Lower leg skin (tissue), 4 donors: ENCODE results near the gene CSMD2. TPM values are rescaled to one million over a fixed set of nuclear protein-coding genes. Genes with fewer than 3 reads are reported as not detected.

ENCODE experiments used
- DNase-seq, 2 donors: peaks; one replicate each; pipeline ENCODE4 v3.0.0-alpha.2; 2019; ENCODE audit warnings: low spot score in 2 of 2
- H3K4me3 ChIP-seq: fragments of 200-600 bp; sonication (generic); 2 replicates; pipeline ENCODE4 v1.5.1; 2017; ENCODE audit warnings: mild to moderate bottlenecking, low read depth; ENCODE audit not compliant: poor library complexity, severe bottlenecking
- CTCF ChIP-seq, 3 donors: fragments of 450-650 bp; IDR thresholded peaks; one replicate each; pipeline ENCODE4 v1.5.1; 2016; ENCODE audit warnings: antibody characterized with exemption in 3 of 3, mild to moderate bottlenecking in 3 of 3, moderate library complexity in 2 of 3
- POLR2A ChIP-seq, 2 donors: fragments of 450-650 bp; IDR thresholded peaks; one replicate each; pipeline ENCODE4 v1.6.1; 2016 to 2017; ENCODE audit warnings: antibody characterized with exemption in 2 of 2, mild to moderate bottlenecking in 1 of 2, moderate library complexity in 1 of 2
- WGBS, 2 donors: methylation state at CpG; one replicate each; pipeline ENCODE4 v1.1.5; 2018; 5-methylcytosine and 5-hydroxymethylcytosine counted together
- intact Hi-C: fragments of 100-400 bp; cut with DNase I; formaldehyde crosslinking; loops from one replicate; pipeline ENCODE4 v1.15.0; 2023; ENCODE audit warnings: low total_unique reads
- total RNA-seq, 4 donors: library from RNA; depleted of rRNA; stranded (reverse); fragments of >200 nt; gene quantifications; one replicate each; pipeline ENCODE4 v1.1.0, GENCODE V29; 2016

Gene CSMD2
- total RNA-seq, 4 donors from 2014 or later = 0.11 to 1.0 TPM; not detected in 2

GRCh38 chr1:34053660-34054059 lies 111.4 kb downstream of the CSMD2 start:
- H3K4me3 ChIP-seq = no peak overlapping the region
- TF ChIP-seq POLR2A (IDR thresholded peaks at IDR 0.05) (no peak), CTCF (IDR thresholded peaks at IDR 0.05) (no peak)
- 92 to 93% methylated on average over 2 of the region's 2 CpGs for WGBS, 2 donors
- intact Hi-C loops = no loop called here
- no peak for DNase-seq

GRCh38 chr1:34052565-34052964 lies 112.5 kb downstream of the CSMD2 start:
- H3K4me3 ChIP-seq = no peak overlapping the region
- TF ChIP-seq CTCF (IDR thresholded peaks at IDR 0.05) (no peak), POLR2A (IDR thresholded peaks at IDR 0.05) (no peak)
- intact Hi-C loops = no loop called here
- DNase-seq = no peak
- WGBS, 2 donors = 86 to 88% methylated on average over 6 of the region's 6 CpGs

GRCh38 chr1:34050709-34051485 lies 114.1 kb downstream of the CSMD2 start:
- intact Hi-C loops = no loop called here
- TF ChIP-seq CTCF (IDR thresholded peaks at IDR 0.05) = no peak
- no peak for TF ChIP-seq POLR2A (IDR thresholded peaks at IDR 0.05)
- H3K4me3 ChIP-seq = no peak overlapping the region

GRCh38 chr1:34049994-34050393 lies 115.0 kb downstream of the CSMD2 start:
- TF ChIP-seq POLR2A (IDR thresholded peaks at IDR 0.05) (no peak), CTCF (IDR thresholded peaks at IDR 0.05) (no peak)
- WGBS, 2 donors = 73 to 80% methylated on average over 1 of the region's 1 CpG
- no peak for DNase-seq
- intact Hi-C loops = no loop called here
- H3K4me3 ChIP-seq = no peak overlapping the region

More at GRCh38 chr1:34050709-34051485, 114.1 kb downstream of the CSMD2 start:
- WGBS, 2 donors = 78% methylated on average over 3 of the region's 3 CpGs
- no peak for DNase-seq

GRCh38 chr1:34049477-34049876 lies 115.6 kb downstream of the CSMD2 start:
- 49 to 98% methylated on average over 2 of the region's 2 CpGs for WGBS, 2 donors
- no peak overlapping the region for H3K4me3 ChIP-seq
- TF ChIP-seq CTCF (IDR thresholded peaks at IDR 0.05) = no peak
- TF ChIP-seq POLR2A (IDR thresholded peaks at IDR 0.05) = no peak
- no peak for DNase-seq
- intact Hi-C loops = no loop called here

- TF ChIP-seq POLR2A (IDR thresholded peaks at IDR 0.05) (no peak), CTCF (IDR thresholded peaks at IDR 0.05) (no peak)
- 59 to 60% methylated on average over 7 of the region's 7 CpGs for WGBS, 2 donors
- no peak for DNase-seq
- intact Hi-C loops = no loop called here
- H3K4me3 ChIP-seq = no peak overlapping the region
These were observed 127.2 kb downstream of the CSMD2 start for GRCh38 chr1:34037856-34038255.
